IPS DF 6.9 (cell line): ENCODE measurements around the gene MGAT4C.

Source experiments
- DNase-seq: peaks from one replicate; pipeline ENCODE4 v3.0.0-alpha.2; 2013; ENCODE audit warnings: low read depth, low spot score
- H3K27ac ChIP-seq: one replicate; pipeline ENCODE4 v1.5.1; 2013; ENCODE audit warnings: low read length, control low read depth
- H3K27me3 ChIP-seq: 2 replicates; pipeline ENCODE4 v1.6.1; 2013; ENCODE audit warnings: mild to moderate bottlenecking, low read length; ENCODE audit not compliant: control insufficient read depth, insufficient read depth
- H3K36me3 ChIP-seq: 2 replicates; pipeline ENCODE4 v1.6.1; 2013; ENCODE audit warnings: low read length; ENCODE audit not compliant: control insufficient read depth, insufficient read depth
- H3K4me1 ChIP-seq: 2 replicates; pipeline ENCODE4 v1.6.1; 2013; ENCODE audit warnings: low read length; ENCODE audit not compliant: control insufficient read depth, insufficient read depth
- H3K4me3 ChIP-seq: 2 replicates; pipeline ENCODE4 v1.5.1; 2013; ENCODE audit warnings: mild to moderate bottlenecking, low read length
- H3K9me3 ChIP-seq: 2 replicates; pipeline ENCODE4 v1.6.1; 2013; ENCODE audit warnings: low read length, inconsistent platforms; ENCODE audit not compliant: control insufficient read depth, insufficient read depth
- WGBS: extraction: QIAGEN DNeasy Blood & Tissue Kit; methylation state at CpG from one replicate; pipeline ENCODE4 v1.1.7; 2013; ENCODE audit warnings: mixed read lengths, missing lambda C conversion rate; ENCODE audit not compliant: insufficient read length, insufficient coverage; 5-methylcytosine and 5-hydroxymethylcytosine counted together

MGAT4C gene

GRCh38 chr12:86230516-86231146 lies 25.6 kb downstream of the MGAT4C start:
- no CpG with 5 or more reads among the region's 8 CpGs for WGBS
- DNase-seq = no peak
- Histone ChIP-seq H3K4me1 (no peaks in the 10 kb centered on the region), H3K36me3 (no peaks in the 10 kb centered on the region), H3K27ac (no peak overlapping the region), H3K4me3 (no peak overlapping the region), H3K27me3 (no peaks in the 10 kb centered on the region), H3K9me3 (no peaks in the 10 kb centered on the region)

- no peak for DNase-seq
- WGBS = no CpG with 5 or more reads among the region's 2 CpGs
- Histone ChIP-seq H3K27me3 (no peaks in the 10 kb centered on the region), H3K27ac (no peak overlapping the region), H3K9me3 (no peaks in the 10 kb centered on the region), H3K4me1 (no peaks in the 10 kb centered on the region), H3K4me3 (no peak overlapping the region), H3K36me3 (no peaks in the 10 kb centered on the region)
These were observed 26.4 kb downstream of the MGAT4C start for GRCh38 chr12:86229772-86230171.

DNA sequence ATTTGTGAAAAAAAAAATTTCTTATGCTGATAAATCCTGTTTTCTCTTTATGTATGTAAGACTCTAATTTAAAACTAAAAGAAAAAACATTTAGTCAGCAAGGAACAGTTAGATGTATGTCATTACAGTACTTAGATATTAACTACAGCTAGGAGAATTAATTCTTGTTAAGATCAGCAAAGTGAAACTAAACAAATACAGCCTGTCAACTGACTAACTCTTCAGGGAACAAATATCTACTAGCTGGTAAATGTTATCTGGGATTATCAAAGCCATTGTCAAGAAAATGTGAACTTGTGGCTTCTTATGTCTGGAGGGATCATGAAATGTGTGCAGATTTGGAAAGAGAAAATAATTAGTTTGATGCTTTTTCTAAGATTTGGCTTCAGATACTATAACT lies 27.5 kb downstream of the MGAT4C start:
- no peaks in the 10 kb centered on the region for H3K9me3 ChIP-seq
- no peaks in the 10 kb centered on the region for H3K27me3 ChIP-seq
- H3K4me3 ChIP-seq = no peak overlapping the region
- H3K36me3 ChIP-seq = no peaks in the 10 kb centered on the region
- H3K4me1 ChIP-seq = no peaks in the 10 kb centered on the region
- H3K27ac ChIP-seq = no peak overlapping the region
- DNase-seq = no peak

DNA sequence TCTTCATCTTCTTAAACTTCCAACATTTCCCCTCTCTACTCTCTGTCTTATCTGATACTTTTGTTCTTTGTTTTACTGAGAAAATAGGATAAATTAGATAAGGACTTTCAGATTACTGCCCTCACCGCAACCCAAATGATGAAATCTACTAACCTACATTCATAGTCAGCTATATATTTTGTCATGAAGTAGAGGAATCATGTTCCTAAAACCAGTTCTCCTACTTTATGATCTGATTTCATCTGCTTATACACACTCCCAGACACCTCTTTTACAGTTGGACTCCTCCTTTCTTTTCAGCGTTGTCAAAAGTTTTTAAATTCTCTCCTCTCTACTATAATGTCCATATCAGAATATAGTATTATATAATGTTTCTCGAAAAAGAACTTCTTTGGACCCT lies 29.7 kb downstream of the MGAT4C start:
- Histone ChIP-seq H3K9me3 (no peaks in the 10 kb centered on the region), H3K27ac (no peak overlapping the region), H3K27me3 (no peaks in the 10 kb centered on the region), H3K36me3 (no peaks in the 10 kb centered on the region), H3K4me1 (no peaks in the 10 kb centered on the region), H3K4me3 (no peak overlapping the region)
- no peak for DNase-seq
- WGBS = no CpG with 5 or more reads among the region's 3 CpGs

DNA sequence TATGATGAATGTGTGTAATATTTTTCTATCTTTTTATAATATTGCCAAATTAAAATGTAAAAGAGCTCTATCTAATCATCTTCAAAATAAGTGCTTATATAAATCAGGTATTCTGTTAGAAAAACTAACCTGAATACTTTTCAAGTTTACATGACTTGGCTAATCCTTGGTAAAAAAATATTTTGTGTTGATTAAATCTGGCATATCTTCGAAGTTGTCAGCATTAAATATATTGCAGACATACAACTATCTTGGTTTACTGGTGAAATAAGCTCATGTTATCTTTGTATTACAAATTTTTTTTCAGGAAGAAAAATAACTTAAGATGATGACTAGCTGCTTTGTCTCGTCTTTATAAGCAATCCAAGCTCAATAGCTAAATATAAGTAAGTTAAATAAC lies 39.6 kb downstream of the MGAT4C start:
- Histone ChIP-seq H3K4me3 (no peak overlapping the region), H3K27me3 (no peaks in the 10 kb centered on the region), H3K36me3 (no peaks in the 10 kb centered on the region), H3K27ac (no peak overlapping the region), H3K4me1 (no peaks in the 10 kb centered on the region), H3K9me3 (no peaks in the 10 kb centered on the region)
- WGBS = no CpG with 5 or more reads among the region's 2 CpGs
- no peak for DNase-seq

GRCh38 chr12:86213012-86213411 lies 43.2 kb downstream of the MGAT4C start:
- no peak overlapping the region for H3K4me3 ChIP-seq
- H3K27ac ChIP-seq = no peak overlapping the region
- H3K9me3 ChIP-seq = no peaks in the 10 kb centered on the region
- no peaks in the 10 kb centered on the region for H3K27me3 ChIP-seq
- no peak for DNase-seq
- no CpG with 5 or more reads among the region's 2 CpGs for WGBS
- H3K4me1 ChIP-seq = no peaks in the 10 kb centered on the region
- no peaks in the 10 kb centered on the region for H3K36me3 ChIP-seq

GRCh38 chr12:86198696-86199444 lies 57.3 kb downstream of the MGAT4C start:
- no peaks in the 10 kb centered on the region for H3K27me3 ChIP-seq
- no peak overlapping the region for H3K27ac ChIP-seq
- H3K36me3 ChIP-seq = no peaks in the 10 kb centered on the region
- no peak overlapping the region for H3K4me3 ChIP-seq
- no CpG with 5 or more reads among the region's 4 CpGs for WGBS
- H3K4me1 ChIP-seq = no peaks in the 10 kb centered on the region
- DNase-seq = no peak
- H3K9me3 ChIP-seq = no peaks in the 10 kb centered on the region

GRCh38 chr12:86196465-86196864 lies 59.7 kb downstream of the MGAT4C start:
- H3K27ac ChIP-seq = no peak overlapping the region
- WGBS = no CpG with 5 or more reads among the region's 1 CpG
- no peaks in the 10 kb centered on the region for H3K36me3 ChIP-seq

GRCh38 chr12:86194721-86195120 lies 61.5 kb downstream of the MGAT4C start:
- H3K4me1 ChIP-seq = no peaks in the 10 kb centered on the region
- no peak overlapping the region for H3K27ac ChIP-seq
- no CpG with 5 or more reads among the region's 2 CpGs for WGBS
- no peaks in the 10 kb centered on the region for H3K9me3 ChIP-seq
- H3K27me3 ChIP-seq = no peaks in the 10 kb centered on the region
- no peak overlapping the region for H3K4me3 ChIP-seq
- DNase-seq = no peak
- H3K36me3 ChIP-seq = no peaks in the 10 kb centered on the region

More at GRCh38 chr12:86196465-86196864, 59.7 kb downstream of the MGAT4C start:
- DNase-seq = no peak
- H3K4me3 ChIP-seq = no peak overlapping the region
- H3K4me1 ChIP-seq = no peaks in the 10 kb centered on the region
- H3K9me3 ChIP-seq = no peaks in the 10 kb centered on the region
- no peaks in the 10 kb centered on the region for H3K27me3 ChIP-seq

- Histone ChIP-seq H3K4me1 (no peaks in the 10 kb centered on the region), H3K9me3 (no peaks in the 10 kb centered on the region), H3K36me3 (no peaks in the 10 kb centered on the region), H3K27me3 (no peaks in the 10 kb centered on the region), H3K27ac (no peak overlapping the region), H3K4me3 (no peak overlapping the region)
- WGBS = no CpG with 5 or more reads among the region's 1 CpG
- DNase-seq = no peak
These were observed 62.3 kb downstream of the MGAT4C start for GRCh38 chr12:86193931-86194330.

DNA sequence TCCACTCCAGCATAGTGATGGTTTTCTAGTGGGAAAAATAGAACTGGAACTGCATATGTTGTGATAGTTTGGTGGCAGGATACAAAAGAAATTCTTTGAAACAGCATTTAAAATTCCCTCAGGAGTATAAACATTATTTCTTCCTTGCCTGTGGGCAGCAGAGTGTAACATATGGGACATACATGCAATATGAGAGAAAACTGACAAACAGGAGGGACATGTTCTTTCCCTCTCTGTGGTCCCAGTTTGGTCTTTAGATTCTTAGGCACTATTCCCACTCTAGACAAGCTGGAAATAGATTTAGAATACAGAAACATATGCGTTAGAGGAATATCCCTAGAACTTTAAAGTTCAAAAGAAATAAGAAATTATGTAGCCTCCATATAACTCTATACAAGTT lies 68.0 kb downstream of the MGAT4C start:
- no CpG with 5 or more reads among the region's 1 CpG for WGBS
- no peaks in the 10 kb centered on the region for H3K36me3 ChIP-seq
- no peak for DNase-seq
- H3K27me3 ChIP-seq = no peaks in the 10 kb centered on the region
- H3K9me3 ChIP-seq = no peaks in the 10 kb centered on the region
- no peaks in the 10 kb centered on the region for H3K4me1 ChIP-seq
- no peak overlapping the region for H3K4me3 ChIP-seq
- no peak overlapping the region for H3K27ac ChIP-seq
